ENCODE results near the gene RTEL1.
"Not testable (repeated sequence)": the region's sequence is repeated elsewhere in the genome, so short reads cannot be mapped to it uniquely, and the experiment has no call there.

The RTEL1 gene

DNA sequence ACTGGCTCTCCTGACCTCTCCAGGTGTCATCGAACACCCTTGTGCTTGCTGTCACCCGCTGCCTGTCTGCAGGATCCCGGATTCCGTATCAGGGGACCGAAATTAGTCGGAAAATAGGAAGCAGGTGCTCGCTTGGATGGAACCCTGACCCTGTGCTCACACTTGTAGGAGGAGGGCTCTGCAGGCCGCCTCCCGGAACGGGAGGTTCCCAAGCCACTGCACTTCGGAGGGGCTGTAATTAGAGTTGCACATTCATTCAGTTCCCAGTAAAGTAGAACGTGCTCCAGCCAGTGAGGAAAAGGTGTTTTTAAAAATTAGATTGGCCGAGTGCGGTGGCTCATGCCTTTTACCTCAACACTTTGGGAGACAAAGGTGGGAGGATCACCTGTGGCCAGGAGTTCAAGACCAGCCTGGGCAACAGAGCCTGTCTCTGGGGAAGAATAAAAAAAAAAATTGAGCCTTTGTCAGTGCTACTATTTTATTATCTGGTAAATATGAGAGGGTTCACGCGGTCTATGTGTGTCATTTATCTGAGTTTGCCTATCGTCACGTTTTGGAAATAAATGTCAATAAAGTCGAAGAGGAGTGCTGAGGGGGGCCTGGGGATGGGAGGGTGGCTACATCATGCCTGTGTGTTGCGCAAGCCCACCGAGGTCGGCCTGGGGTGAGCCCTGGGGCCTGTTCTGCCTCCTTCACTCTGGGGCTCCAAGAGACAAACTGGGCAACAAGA is 29.7 kb upstream of the RTEL1 start:
- DNase-seq = peak; percentile 70

DNA sequence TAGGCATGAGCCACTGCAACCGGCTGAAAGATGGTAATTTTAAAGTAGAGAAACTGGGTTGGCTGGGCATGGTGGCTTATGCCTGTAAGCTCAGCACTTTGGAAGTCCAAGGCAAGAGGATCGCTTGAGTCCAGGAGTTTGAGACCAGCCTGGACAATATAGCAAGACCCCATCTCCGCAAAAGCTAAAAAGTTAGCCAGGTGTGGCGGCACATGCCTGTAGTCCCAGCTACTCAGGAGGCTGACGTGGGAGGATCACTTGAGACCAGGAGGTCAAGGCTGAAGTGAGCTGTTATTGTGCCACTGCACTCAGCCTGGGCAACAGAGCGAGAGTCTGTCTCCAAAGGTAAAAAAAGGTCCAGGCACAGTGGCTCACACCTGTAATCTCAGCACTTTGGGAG is 27.2 kb upstream of the RTEL1 start:
- DNase-seq = not testable (repeated sequence)

DNA sequence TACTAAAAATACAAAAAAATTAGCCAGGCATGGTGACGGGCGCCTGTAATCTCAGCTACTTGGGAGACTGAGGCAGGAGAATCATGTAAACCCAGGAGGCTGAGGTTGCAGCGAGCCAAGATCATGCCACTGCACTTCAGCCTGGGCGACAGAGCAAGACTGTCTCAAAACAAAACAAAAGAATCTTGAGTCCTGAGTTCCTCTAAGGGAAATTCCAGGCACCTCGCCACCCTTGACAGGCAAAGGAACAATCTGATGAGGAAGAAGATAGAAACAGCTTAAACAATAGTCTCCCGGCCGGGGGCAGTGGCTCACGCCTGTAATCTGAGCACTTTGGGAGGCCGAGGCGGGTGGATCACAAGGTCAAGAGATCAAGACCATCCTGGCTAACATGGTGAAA is 26.7 kb upstream of the RTEL1 start:
- not testable (repeated sequence) for DNase-seq

DNA sequence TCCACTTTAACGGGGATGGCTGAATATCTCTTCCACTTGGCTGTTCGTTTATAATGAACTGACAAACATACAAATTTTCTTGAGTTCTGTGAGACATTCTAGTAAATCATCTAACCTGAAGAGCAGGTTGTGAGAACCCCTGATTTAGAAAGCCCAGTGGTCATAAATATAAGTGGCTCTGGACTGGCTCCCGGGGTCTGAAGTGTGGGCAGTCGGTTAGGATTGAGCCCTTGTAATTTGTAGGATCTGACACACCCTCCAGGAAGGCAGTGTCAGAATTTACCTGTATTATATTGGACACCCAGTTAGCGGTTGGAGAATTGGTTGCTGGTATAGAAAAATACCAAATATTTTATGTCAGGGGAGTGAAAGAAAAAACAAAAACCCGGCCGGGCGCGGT is 24.4 kb upstream of the RTEL1 start:
- no peak for DNase-seq

DNA sequence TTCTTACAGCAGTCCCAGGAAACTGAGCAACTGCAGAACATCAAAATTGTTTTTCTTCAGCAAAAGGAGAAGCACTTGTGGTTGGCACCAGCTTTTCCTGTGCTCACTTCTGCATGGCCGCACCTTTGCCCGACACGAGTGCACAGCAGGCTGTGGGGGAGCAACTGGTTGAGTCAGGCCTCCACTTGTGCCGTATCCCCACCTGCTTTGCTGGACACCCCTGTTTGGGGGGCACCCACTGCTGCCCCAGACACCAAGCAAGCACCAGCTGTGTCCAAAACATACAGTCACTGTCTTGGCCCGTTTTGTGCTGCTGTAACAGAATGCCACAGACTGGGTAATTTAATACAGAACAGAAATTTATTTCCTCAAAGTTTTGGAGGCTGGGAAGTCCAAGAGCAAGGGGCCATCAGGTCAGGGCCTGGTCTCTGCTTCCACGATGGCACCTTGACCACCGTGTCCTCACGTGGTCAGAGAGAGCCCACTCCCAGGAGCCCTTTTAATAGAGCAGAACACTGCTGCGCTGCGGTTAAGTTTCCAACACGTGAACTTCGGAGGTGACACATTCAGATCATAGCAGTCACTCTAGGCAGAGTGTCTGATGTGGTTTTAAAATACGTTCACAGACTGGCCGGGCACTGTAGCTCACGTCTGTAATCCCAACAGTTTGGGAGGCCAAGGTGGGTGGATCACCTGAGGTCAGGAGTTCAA is 22.5 kb upstream of the RTEL1 start:
- peak; percentile 77 for DNase-seq

DNA sequence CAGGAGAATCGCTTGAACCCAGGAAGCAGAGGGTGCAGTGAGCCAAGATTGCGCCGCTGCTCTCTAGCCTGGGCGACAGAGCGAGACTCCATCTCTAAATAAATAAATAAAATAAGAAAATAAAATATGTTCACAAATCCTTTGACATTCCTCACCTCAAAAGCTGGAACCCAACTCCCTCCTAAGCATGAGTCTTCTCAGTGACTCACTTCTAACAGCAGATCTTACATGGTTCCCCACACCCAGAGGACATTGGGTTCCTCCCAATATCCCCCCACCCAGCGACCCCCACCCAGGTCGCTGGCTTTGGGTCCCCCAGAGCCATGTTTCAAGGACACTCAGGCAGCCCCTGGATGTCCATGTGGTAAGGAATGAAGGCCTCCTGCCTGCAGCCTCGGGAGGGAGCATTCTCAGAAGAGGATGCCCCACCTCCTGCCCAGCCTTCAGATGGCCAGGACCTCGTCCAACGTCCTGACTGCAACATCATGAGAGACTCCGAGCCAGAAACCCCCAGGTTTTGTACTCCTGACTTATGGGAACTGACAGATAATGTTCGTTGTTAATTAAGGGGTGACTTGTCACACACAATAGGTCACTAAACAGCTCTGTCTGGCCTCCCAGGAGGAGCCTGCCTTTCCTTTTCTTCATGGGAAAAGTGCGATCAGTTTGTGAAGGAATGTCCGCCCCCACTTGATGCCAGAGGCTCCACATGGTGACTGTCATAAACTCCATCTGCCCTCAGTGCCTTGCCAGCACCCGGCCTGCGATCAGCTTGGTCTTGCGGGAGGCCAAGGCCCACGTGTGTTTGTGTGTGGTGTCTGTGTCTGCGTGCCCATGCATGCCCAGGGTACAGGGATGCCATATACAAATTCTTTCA is 21.1 kb upstream of the RTEL1 start:
- no peak for DNase-seq

DNA sequence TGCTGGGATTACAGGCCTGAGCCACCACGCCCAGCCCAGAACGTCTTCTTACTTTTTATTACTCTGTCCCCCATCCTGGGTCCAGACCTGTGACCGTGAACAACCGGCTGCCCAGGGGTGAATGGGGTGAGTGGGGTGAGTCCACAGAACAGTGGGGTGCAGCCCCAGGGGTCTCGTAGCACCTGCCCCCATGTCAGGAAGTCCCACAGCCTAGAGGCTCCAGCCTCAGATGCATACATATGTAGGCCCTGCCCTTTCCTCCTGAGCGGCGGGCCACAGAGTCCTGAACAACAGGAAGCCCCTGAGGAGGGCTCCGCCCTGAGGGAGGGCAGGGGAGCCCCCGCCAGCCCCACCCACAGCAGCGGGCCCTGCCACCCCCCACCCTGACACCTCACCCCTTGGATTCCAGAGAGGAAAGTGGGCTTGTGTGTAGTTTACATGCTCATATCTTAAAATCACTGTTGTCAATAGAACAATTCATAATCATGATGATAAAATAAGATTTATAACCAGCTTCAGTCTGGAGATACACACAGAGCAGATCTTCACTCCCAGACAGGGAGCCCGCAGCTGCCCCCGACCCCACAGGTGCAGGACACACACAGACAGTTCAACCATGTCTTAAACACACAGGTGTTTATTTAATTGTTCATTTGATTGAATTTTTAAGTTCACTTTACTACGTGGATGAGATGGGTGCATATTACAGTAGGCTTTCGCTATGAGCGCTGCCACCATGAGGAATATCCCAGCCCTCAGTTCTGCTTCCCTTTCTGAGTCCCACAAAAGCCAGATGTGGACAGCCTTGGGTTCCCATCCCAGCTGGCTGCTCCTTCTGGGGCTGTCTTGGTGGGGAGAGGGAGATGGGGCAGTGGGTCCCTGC is 18.8 kb upstream of the RTEL1 start:
- peak; percentile 82 for DNase-seq

DNA sequence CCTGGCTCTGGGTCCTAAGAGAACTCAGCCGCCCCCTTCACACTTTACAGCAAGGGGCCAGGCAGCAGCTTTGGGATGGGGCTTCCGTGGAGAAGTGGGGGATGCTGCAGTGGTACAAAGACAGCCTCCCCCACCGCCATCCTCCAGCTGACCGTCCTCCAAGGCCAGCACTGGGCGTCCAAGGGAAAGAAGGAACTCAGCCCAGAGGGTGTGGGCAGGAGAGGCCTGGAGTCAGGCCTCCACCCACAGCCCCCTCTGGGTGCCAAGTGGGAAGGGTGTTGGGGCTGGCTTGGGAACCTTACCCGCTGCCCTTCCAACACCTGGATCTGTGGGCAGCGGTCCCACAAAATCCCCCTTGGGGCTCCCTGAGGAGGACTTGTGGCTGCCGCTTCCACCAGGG is 18.0 kb upstream of the RTEL1 start:
- DNase-seq = peak; percentile 42

DNA sequence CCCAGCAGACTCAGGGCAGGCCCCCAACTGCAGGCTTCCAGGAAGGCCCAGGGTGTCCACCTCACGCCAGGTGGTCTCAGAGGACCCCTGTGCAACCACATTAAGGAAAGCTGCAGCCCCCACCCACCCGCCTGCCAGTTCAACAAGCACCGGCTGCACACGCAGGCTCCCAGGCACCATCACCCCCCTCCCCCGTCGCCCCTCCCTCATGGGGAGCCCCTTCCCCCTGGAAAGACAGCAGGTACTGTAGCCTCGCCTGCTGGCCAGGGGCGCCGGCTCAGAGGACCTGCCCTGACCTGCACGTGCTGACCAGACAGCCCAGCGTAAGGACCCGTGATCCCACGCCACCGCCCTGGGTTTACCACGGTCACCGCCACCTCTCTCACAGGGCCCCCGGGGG is 17.4 kb upstream of the RTEL1 start:
- DNase-seq = peak; percentile 47

DNA sequence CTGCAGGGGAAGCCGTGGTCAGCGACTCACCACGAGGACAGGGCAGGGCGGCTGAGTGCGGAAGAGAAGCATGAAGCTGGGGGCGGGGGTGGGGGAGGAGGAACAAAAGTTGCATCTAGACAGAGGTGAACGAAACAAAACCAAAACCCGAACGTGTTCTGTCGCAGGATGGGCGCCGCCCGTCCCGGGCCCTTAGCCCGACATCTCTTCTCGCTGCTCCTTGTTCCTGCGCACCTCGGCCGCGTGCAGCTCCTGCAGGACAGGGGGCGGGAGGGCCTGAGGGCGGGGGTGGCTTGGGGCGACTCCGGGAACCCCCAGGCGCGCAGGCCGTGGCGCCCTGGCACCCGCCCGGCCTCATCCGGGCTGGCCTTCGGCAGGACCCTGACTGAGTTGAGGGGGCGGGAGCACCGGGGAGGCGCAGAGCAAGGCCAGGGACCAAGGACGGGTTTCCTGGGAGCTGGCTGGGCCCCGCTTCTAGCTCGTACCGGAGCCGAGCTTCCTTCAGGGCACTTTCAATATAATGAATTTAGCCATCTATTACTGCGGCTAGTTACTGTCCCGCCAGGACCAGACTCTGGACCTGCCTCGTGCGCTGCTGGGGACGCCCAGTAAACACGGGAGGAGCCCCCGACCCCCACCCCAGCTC is 16.8 kb upstream of the RTEL1 start:
- DNase-seq = peak; percentile 69

DNA sequence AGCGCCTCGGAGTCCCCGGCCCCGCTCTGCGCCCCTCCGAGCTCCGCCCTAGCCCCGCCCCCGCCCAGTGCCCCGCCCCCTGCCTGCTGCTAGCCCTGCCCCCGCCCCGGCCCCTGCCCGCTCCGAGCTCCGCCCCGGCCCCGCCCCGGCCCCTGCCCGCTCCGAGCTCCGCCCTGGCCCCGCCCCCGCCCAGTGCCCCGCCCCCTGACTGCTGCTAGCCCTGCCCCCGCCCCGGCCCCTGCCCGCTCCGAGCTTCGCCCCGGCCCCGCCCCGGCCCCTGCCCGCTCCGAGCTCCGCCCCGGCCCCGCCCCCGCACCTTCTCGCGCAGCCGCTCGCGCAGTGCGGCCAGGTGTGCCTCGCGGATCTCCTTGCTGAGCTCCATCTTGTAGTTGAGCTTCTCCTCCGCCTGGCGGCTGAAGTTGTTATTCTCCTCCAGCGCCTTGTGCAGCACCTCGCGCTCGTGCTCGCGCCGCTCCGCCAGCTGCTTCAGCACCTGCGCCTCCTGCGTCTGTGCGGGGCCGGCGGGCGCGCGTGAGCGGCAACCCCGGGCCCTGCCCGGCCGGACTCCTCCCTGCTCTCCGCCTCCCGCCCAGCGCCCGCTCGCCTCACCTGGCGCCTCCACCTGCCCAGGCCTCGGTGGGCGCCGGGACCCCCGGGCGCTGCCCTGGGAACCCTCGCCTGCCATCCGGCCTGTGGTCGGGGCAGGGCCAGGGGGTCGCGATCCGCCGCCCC is 16.2 kb upstream of the RTEL1 start:
- DNase-seq = peak; percentile 97

DNA sequence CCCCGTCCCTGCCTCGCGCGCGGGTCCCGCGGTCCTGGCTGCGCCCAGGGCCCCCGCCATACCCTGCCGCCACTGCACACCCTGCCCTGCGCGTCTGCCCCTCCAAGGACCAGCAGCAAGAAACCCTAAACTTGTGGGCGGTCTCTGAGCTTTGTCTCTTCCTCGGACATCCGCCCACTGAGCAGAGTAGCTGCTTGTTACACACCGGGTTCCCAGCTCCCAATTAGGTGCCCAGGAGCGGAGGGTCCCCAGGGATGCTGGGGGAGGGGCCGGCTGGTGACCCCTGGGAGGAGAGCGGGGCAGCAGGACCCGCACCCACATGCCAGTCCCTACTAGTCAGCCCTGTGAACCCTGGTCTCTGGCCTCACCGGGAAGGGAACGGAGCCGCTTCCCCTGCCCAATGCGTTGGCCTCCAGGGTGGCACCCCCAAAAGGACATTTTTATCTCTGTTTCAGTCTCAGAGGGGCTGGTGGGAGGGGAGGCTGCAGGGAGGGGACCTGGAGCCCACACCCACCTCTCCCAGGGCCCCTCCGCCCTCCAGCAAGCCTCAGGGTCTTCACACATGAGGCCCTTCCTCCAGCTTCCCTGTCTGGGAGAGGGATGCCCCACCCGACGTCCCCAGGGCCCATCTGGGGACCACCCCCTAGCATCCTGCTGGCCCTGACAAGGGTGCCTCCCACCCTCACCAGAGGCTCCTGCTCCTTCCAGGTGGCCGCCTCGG is 15.4 kb upstream of the RTEL1 start:
- no peak for DNase-seq

DNA sequence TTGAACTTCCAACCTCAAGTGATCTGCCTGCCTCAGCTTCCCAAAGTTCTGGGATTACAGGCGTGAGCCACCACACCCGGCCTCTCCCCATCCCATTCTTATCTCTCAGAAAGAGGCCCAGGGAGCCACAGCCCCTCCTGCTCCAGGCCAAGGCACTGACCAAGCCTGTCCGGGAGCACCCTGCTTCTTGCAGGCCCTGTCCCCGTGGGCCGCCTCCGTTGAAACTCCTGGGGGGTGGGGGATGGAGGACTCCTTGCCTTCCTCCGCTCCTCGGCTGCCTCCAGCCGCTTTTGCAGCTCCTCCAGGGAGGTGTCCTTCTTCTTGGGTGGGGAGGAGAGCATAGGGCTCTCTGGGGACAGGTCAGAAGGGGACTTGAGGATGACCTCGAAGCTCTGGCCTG is 14.6 kb upstream of the RTEL1 start:
- no peak for DNase-seq

DNA sequence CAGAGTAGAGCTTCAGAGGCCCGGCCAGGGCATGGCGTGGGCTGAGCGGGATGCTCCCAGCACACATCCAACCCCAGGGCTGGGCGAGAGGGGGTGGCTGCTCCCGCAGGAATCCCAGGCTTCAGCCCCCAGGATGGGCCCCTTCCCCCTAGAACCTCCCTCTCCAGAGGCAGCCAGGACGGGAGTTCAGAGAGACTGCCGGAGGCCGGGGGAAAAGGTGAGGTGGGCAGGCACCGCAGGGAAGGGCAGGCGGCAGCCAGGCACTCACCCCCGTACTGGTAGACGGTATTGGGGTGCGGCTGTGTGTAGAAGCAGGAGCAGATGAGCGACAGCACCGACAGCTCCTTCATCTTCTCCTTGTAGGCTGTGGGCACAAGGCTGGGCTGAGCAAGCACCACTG is 14.2 kb upstream of the RTEL1 start:
- DNase-seq = no peak

DNA sequence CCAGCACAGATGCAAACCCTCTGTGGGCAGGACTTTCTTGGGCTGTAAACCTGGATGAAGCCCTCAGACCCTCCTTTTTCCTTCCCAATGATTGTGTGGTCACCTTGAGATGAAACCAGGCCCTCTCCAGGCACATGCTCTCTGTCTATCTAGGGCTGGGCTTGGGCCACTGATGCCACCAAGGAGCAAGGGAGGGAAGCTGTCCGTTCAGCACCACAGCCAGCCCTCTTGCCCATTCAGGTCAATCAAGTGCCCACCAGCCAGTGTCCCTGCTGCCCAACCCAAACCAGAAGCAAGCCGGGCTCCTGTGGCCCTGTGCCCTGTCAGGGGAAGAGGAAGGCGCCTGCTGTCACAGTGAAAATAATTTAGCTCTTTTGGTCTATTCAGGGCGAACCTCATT is 12.9 kb upstream of the RTEL1 start:
- DNase-seq = no peak

DNA sequence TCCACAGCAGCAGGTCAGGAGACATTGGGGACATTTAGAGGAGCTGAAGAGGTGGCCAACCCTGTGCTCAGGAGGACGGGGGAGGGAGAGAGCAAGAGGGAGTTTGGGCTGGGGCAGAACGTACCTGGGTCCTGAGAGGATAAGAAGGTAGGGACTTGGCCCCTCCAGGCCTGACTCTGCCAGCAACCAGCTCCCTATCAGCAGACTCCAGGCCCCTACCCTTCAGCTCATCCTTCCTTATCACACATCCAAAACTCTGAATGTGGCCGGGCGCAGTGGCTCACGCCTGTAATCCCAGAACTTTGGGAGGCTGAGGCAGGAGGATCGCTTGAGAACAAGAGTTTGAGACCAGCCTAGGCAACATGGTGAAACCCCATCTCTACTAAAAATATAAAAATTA is 9.9 kb upstream of the RTEL1 start:
- no peak for DNase-seq

DNA sequence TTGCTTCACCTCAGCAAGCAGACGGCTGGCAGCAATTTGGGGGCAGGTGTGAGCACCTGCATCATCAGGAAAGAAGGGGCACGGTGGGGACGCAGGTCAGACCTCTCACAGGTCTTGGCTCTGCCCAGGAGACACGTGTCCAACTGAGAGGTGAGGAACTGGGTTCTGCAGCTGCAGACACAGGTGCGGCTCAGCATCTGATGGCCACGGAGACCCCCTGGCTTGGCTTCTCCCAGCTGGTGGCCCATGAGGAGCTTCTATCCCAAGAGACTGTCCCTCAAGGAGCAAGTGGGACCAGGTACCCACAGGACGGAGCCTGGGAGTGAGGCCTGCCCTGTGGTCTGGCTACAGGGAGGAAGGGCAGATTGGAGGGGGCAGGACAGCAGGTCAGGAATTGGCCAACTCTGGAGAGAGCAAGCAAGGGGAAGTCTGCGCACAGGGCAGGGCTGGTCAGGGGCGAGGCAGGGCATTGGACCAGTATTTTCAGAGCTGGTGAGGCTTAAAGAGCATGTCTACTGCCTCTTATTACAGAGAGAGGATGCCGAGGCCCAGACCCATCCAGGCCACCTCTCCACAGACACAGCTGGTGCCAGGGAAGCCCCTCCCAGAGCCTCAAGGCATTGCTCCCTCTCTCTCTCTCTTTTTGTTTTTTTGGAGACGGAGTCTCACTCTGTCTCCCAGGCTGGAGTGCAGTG is 9.1 kb upstream of the RTEL1 start:
- no peak for DNase-seq

DNA sequence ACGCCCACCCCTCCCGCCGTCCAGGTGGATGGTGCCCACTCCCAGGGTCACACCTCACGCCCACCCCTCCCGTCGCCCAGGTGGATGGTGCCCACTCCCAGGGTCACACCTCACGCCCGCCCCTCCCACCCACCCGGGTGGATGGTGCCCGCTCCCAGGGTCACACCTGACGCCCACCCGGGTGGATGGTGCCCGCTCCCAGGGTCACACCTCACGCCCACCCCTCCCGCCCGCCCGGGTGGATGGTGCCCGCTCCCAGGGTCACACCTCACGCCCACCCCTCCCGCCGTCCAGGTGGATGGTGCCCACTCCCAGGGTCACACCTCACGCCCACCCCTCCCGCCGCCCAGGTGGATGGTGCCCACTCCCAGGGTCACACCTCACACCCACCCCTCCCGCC is 7.6 kb upstream of the RTEL1 start:
- not testable (repeated sequence) for DNase-seq

DNA sequence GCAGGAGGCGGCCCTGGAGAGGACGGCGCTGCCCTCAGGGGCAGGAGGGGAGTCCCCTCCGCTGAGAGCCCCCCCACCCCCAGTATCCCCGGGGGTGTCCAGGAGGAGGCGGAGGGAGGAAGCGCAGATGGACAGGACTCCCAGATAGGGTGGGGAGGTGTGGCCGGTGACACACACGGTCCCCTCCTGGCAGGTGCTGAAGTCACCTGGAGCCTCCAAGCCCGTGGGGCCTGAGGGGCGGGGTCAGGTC is 6.2 kb upstream of the RTEL1 start:
- no peak for DNase-seq

DNA sequence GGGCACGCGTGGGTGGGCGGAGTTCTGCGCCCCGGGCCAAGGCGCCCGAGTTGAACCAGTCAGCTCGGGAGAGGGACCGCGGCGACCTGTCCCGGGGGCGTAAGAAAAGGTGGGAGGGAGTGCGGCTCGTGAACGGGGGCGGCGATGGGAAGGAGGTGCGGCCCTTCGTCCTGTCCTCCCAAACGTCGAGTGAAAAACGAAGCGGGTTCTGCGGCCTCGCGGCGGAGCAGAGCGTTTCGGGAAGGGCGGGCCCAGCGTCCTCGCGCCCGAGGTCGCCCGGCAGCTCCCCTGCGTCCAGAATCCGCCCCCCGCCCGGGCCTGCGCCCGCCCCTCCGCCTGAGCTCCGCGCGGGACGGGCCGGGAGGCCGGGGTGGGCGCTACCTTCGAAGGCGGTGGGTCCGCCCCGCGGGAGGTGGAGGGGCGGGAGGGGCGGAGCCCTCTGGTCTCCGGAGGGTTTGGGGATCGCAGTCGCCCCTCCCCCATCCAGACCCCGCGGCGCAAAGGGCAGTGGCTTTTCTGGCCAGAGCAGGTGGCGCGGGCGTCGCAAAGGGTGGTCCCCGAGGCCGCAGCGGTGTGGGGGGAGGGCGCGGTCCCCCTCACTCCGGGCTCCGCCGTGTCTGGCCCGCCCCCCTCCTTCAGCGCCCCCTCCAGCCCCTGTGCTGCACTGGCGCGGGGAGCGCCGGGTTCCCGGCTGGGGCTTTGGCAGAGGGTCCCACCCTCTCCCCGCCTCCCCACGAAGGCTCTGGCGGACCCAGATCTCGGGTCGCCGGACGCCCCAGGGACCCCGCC is 5.7 kb upstream of the RTEL1 start:
- peak; percentile 67 for DNase-seq
